ENCODE data around the gene SMC5.
"Not testable (repeated sequence)": the region's sequence is repeated elsewhere in the genome, so short reads cannot be mapped to it uniquely, and the experiment has no call there.

The SMC5 gene

GRCh38 chr9:70278305-70278704 lies 19.5 kb downstream of the SMC5 start:
- no peak for DNase-seq

GRCh38 chr9:70283848-70284247 lies 25.1 kb downstream of the SMC5 start:
- DNase-seq = no peak

DNA sequence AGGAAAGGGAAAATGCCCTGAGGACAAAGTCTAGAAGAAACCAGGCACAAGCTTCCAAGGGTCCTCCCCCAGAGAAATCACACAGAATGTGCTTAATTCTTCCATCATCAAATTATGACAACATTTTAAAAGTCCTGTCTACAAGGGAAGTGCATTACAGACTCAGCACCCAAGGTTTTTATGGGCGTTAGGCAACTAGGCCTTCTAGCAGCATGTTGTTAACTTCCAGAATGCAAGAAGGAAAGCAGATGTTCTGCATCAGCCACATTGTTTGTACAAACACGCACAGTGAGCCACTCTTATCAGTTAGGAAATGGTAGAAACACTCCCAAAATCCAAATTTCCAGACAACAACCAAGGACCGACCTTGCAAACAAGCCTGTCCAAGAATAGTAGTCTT lies 26.5 kb downstream of the SMC5 start:
- DNase-seq = no peak

DNA sequence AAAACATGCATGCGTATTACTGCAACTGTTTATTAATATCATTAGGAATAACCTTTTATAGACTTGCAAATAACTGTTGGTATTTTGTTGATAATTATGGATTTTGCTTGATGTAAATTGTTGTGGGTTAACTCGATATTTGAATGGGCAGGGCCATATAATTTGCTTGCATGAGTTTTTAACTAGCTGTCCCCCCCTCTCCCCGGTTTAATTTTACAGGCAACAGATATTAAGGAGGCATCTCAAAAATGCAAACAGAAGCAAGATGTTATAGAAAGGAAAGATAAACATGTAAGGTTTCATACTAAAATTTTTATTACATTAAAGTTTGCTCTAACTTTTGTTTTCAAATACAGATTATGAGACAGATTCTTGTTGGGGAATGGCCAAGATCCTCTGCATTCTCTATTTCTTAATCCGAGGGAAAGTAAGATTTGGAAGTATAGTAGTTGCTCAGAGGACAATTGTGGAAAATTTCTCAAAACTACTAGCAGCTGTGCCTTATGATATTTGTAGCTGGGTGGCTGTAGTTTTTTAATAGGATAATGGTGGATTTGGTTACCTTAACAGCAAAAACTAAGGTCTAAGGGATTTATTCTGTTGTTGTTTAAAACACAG lies 27.3 kb downstream of the SMC5 start:
- no peak for DNase-seq

DNA sequence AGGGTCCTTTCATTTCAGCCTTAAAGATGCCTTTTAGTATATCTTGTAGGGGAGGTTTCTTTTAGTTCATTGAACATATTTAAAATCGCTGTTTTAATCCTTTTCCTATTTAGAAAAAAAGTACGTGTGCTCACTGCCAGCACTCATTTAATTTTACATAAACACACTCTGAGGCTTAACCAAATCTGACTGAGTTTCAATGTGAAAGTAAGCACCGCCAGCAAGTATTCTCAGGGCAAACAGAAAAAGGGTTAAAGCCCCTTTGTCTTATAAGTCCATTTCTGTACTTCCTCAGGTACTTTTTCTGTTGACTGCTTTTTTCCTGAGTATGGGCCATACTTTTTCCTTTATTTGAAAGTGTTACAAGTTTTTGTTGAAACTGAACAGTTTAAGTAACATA lies 31.8 kb downstream of the SMC5 start:
- no peak for DNase-seq

GRCh38 chr9:70291446-70291845 lies 32.7 kb downstream of the SMC5 start:
- no peak for DNase-seq

- no peak for DNase-seq
These were observed 33.5 kb downstream of the SMC5 start for GRCh38 chr9:70292253-70292652.

DNA sequence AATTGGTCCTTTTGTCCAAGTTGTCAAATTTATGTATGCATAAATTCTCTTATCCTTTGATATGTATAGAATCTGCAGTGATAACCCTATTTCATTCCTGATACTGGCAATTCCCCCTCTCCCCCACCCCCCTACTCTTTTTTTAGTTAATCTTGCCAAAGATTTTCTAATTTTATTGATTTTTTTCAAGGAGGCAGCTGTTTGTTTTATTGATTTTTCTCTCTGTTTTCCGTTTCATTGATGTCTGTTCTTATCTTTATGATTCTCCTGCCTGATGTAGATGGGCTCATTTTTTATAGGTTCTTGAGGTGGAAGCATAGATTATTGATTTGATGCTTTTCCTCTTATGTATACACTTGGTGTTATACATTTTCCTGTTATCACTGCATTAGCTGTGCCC lies 34.4 kb downstream of the SMC5 start:
- DNase-seq = no peak

DNA sequence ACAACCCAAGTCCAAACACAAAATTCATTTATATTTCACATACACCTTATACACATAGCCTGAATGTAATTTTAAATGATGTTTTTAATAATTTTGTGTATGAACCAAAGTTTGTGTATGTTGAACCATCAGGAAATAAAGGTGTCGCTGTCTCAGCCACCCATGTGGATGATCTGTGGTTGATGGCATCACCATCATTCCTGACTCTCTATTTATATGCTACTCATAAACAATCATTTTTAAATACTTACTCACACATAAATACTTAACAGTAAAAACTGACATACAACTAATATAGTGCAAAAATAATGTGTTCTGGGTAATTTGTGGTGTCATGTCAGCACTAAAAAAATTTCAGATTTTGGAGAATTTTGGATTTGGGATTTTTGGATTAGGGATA lies 38.4 kb downstream of the SMC5 start:
- no peak for DNase-seq

GRCh38 chr9:70298245-70298771 lies 39.5 kb downstream of the SMC5 start:
- DNase-seq = no peak

DNA sequence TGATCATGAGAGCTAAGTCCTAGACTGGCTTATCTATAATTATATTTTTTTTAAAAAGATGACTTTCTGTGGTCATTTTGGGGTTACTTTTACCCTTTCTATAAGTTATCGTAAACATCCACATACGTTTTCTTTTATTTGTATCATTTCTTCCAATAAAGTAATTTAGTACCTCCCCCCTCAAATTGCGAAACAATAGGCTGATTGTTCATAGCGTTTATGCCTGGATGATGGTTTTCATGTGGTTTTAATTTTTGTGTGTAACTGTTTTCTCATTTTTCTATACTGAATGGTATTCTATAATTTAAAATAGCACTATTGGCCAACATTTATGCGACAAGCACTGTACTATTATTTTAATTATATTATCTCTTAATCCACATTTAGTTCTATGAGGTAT lies 44.5 kb downstream of the SMC5 start:
- no peak for DNase-seq

DNA sequence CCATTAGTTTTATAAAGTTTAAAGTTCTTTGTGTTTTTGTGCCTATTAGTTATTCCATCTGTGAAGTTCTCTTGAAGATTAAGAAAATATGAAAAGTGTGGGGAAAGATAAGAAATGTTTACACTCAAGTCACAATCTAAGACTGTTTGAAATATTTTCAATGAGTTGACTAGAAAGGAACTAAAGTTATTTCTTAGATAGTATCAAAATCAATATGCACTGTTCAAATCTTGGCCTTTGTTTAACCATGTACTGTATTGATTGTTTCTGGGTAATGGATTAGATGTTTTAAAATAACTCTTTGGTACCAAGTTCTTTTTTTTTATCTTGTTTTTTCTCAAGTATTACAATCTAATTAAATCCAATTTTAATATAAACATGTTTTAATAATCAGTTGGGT lies 46.0 kb downstream of the SMC5 start:
- no peak for DNase-seq

- no peak for DNase-seq
These were observed 56.6 kb downstream of the SMC5 start for GRCh38 chr9:70315389-70315788.

DNA sequence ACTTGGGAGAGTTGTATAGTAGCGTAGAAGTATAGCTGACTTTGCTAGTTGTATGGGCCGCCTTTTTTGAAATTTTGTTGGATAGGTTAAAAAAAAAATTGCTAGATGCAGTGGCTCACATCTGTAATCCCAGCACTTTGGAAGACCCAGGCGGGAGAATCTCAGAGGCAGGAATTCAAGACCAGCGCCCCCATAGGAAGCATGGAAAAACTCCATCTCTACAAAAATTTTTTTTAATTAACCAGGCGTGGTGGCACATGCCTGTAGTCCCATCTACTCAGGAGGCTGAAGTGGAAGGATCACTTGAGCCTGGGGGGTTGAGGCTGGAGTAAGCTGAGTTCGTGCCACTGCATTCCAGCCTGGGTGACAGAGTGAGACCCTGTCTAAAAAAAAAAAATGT lies 59.2 kb downstream of the SMC5 start:
- DNase-seq = no peak

- DNase-seq = no peak
These were observed 63.3 kb downstream of the SMC5 start for GRCh38 chr9:70322096-70322495.

GRCh38 chr9:70324963-70325362 lies 66.2 kb downstream of the SMC5 start:
- DNase-seq = no peak

GRCh38 chr9:70328625-70329024 lies 69.8 kb downstream of the SMC5 start:
- not testable (repeated sequence) for DNase-seq

DNA sequence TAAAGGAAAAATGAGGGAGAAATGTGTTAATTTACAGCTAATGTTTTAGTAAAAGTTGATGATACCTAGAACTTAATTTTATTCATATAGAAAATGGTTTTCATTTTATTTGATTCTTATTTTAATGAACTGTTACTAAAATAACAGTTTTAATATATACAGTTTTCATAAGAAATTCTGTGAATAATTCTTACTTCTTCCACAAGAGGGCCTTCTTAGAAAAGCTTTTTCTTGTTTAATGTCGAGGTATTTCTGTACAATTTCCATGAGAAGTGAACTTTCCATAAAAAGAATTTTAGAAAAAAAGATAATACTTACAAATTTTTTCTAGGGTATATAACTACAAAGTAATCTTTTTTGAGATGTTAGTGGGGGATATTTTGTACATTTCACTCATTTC lies 81.8 kb downstream of the SMC5 start:
- peak; percentile 72 for DNase-seq

- DNase-seq = no peak
These were observed 88.3 kb downstream of the SMC5 start for GRCh38 chr9:70347046-70347445.

- DNase-seq = no peak
These were observed 93.6 kb downstream of the SMC5 start for GRCh38 chr9:70352356-70352755.

DNA sequence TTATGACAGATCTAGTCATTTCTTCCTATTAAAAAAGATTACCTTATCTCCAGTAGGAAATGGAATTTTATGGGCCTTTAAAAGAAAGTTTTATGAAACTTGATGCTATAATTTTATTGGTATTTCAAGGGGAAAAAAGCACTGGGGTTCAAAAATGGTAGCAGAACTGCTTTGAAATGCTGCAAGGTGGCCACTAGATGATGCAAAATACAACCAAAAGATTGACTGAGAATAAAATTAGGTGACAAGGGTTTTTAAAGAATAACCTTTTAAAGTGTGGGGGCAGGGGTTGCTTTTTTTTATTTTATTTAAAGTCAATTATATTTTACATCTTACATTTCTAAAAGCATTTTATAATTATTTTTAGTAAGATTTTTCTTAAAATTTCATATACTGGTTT lies 94.0 kb downstream of the SMC5 start:
- DNase-seq = peak; percentile 54

- DNase-seq = no peak
These were observed 97.0 kb downstream of the SMC5 start for GRCh38 chr9:70355801-70356200.

DNA sequence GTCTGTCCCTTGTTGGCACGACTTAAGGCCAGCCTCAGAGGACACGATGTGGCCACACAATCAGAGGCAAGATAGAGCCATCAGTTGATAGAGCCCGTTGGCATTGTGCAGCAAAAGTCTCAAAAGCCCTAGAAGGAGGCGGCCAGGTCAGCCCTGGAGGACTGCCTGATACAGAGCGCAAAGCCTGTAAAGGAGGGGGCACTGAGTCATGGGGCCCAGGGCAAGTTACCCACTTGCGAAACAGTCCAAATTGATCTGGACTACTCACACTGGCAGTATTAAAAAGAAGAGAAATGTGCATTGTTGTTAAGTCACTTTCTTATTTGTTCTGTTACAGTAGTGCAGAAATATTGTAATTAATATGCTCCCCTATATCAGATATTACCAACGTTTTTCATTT lies 104.2 kb downstream of the SMC5 start:
- DNase-seq = peak; percentile 5

- DNase-seq = no peak
These were observed 105.0 kb downstream of the SMC5 start for GRCh38 chr9:70363760-70364159.

GRCh38 chr9:70367305-70367930 lies 108.6 kb downstream of the SMC5 start:
- DNase-seq = no peak

All from hematopoietic multipotent progenitor cell treated with erythropoietin and hydrocortisone succinate and interleukin-3 and kit ligand, for 4 days (in vitro differentiated cells).